WTC11 (cell line): ENCODE measurements around the gene GTF2H1. TPM values are rescaled to one million over a fixed set of nuclear protein-coding genes. Genes with fewer than 3 reads are reported as not detected.

Experiments
- ATAC-seq: fragments of 200-7000 bp; cut with Tn5 transposase; 2 replicates; pipeline ENCODE4 v1.10.0; 2021; ENCODE audit warnings: mild to moderate bottlenecking, moderate library complexity
- CTCF ChIA-PET: fragments of 300-600 bp; sonication (Branson Sonifier 250); formaldehyde crosslinking; loops from one replicate; lab custom pipeline; 2021; ENCODE audit warnings: antibody characterized with exemption; lab: Charles Lee
- POLR2A ChIA-PET: fragments of 350-600 bp; sonication (Branson Sonifier 250); formaldehyde crosslinking; loops from one replicate; lab custom pipeline; 2021; ENCODE audit warnings: antibody characterized with exemption; lab: Charles Lee
- DNase-seq: peaks from one replicate; pipeline ENCODE4 v3.0.0; 2021; ENCODE audit warnings: low spot score
- H3K27ac Mint-ChIP-seq: 2 replicates; pipeline ENCODE4 v1.8.0; 2021; ENCODE audit warnings: mixed read lengths
- H3K27me3 Mint-ChIP-seq: 2 replicates; pipeline ENCODE4 v1.8.0; 2021; ENCODE audit warnings: low read depth, mild to moderate bottlenecking, moderate library complexity, mixed read lengths
- H3K36me3 Mint-ChIP-seq: 2 replicates; pipeline ENCODE4 v1.8.0; 2021; ENCODE audit warnings: mixed read lengths
- H3K4me1 Mint-ChIP-seq: 2 replicates; pipeline ENCODE4 v1.8.0; 2022; ENCODE audit warnings: mixed read lengths
- H3K4me3 Mint-ChIP-seq: 2 replicates; pipeline ENCODE4 v1.8.0; 2021; ENCODE audit warnings: mild to moderate bottlenecking, moderate library complexity, mixed read lengths
- H3K9me3 Mint-ChIP-seq: 2 replicates; pipeline ENCODE4 v1.8.0; 2021; ENCODE audit warnings: mixed read lengths
- ATF6 ChIP-seq: sonication (generic); formaldehyde crosslinking; IDR thresholded peaks from 2 replicates; pipeline ENCODE4 v1.8.1; 2023; ENCODE audit warnings: mild to moderate bottlenecking, missing genetic modification reagents
- CBFB ChIP-seq: sonication (generic); formaldehyde crosslinking; IDR thresholded peaks from 2 replicates; pipeline ENCODE4 v1.8.1; 2022; ENCODE audit warnings: mild to moderate bottlenecking, low read depth, missing genetic modification reagents
- E2F5 ChIP-seq: sonication (generic); formaldehyde crosslinking; IDR thresholded peaks from 2 replicates; pipeline ENCODE4 v1.8.1; 2022; ENCODE audit warnings: mild to moderate bottlenecking, moderate library complexity, missing genetic modification reagents
- FOXP4 ChIP-seq: sonication (generic); formaldehyde crosslinking; IDR thresholded peaks from 2 replicates; pipeline ENCODE4 v1.8.0; 2022; ENCODE audit warnings: mild to moderate bottlenecking, missing genetic modification reagents
- HMGXB4 ChIP-seq: sonication (generic); formaldehyde crosslinking; IDR thresholded peaks from 2 replicates; pipeline ENCODE4 v1.8.1; 2023; ENCODE audit warnings: mild to moderate bottlenecking, moderate library complexity, missing genetic modification reagents
- JAZF1 ChIP-seq: fragments of 250-450 bp; sonication (Bioruptor Pico); IDR thresholded peaks from 2 replicates; pipeline ENCODE4 v1.9.0; 2021; ENCODE audit warnings: moderate library complexity, mild to moderate bottlenecking, inconsistent platforms
- JUN ChIP-seq: sonication (generic); formaldehyde crosslinking; IDR thresholded peaks from 2 replicates; pipeline ENCODE4 v1.8.0; 2023; ENCODE audit warnings: mild to moderate bottlenecking, missing genetic modification reagents
- MXD4 ChIP-seq: fragments of 250-450 bp; sonication (Bioruptor Pico); IDR thresholded peaks from 2 replicates; pipeline ENCODE4 v1.8.0; 2021; ENCODE audit warnings: mild to moderate bottlenecking, moderate library complexity, borderline replicate concordance
- NFATC4 ChIP-seq: fragments of 250-450 bp; sonication (Bioruptor Pico); IDR thresholded peaks from 2 replicates; pipeline ENCODE4 v1.9.0; 2021; ENCODE audit warnings: mild to moderate bottlenecking
- NFE2L1 ChIP-seq: sonication (generic); formaldehyde crosslinking; IDR thresholded peaks from 2 replicates; pipeline ENCODE4 v1.8.1; 2023; ENCODE audit warnings: missing genetic modification reagents
- ZNF121 ChIP-seq: sonication (generic); formaldehyde crosslinking; IDR thresholded peaks from 2 replicates; pipeline ENCODE4 v1.8.0; 2023; ENCODE audit warnings: missing genetic modification reagents
- ZNF396 ChIP-seq: fragments of 250-450 bp; sonication (Bioruptor Pico); IDR thresholded peaks from 2 replicates; pipeline ENCODE4 v1.8.0; 2021; ENCODE audit warnings: mild to moderate bottlenecking, moderate library complexity, borderline replicate concordance
- ZNF423 ChIP-seq: fragments of 250-450 bp; sonication (Bioruptor Pico); IDR thresholded peaks from 2 replicates; pipeline ENCODE4 v2.1.2; 2022; ENCODE audit warnings: mild to moderate bottlenecking, moderate library complexity
- total RNA-seq: library from RNA; stranded (reverse); gene quantifications from 3 replicates; pipeline ENCODE4 v1.2.3, GENCODE V29; 2021
- TF ChIP-seq, protein P1 (sequence below): sonication (generic); formaldehyde crosslinking; IDR thresholded peaks from 2 replicates; pipeline ENCODE4 v1.8.0; 2023; ENCODE audit warnings: missing genetic modification reagents, mild to moderate bottlenecking, borderline replicate concordance
- TF ChIP-seq, protein P2 (sequence below): sonication (generic); formaldehyde crosslinking; IDR thresholded peaks from 2 replicates; pipeline ENCODE4 v1.8.0; 2022; ENCODE audit warnings: missing genetic modification reagents

Gene GTF2H1
- total RNA-seq, 1 experiment from 2014 or later = 24.1 TPM

GRCh38 chr11:18315893-18316292 lies 6.5 kb upstream of the GTF2H1 start:
- Mint-ChIP-seq H3K27ac (no peak overlapping the region), H3K36me3 (peaks cover 12% of the 10 kb centered on the region), H3K4me1 (peaks cover 14% of the 10 kb centered on the region), H3K4me3 (no peak overlapping the region), H3K9me3 (no peaks in the 10 kb centered on the region), H3K27me3 (no peaks in the 10 kb centered on the region)
- ChIA-PET CTCF (interaction anchor here (1.0 to 1.6 kb wide), 2 partner anchors 72 to 112 kb away, joined by 3 to 10 read pairs; no protein-coding TSS in a partner anchor), POLR2A (interaction anchor here (0.6 kb wide), 1 partner anchor 378 kb away, joined by 4 read pairs; no protein-coding TSS in a partner anchor)
- DNase-seq (no peak), ATAC-seq (no peak)
- TF ChIP-seq ZNF423 (no peak), ZNF121 (CRISPR knock-in tag) (peak; percentile 84; the same call in 1 of the 2 replicates)
- TF ChIP-seq, all 79 proteins: peak for 1

DNA sequence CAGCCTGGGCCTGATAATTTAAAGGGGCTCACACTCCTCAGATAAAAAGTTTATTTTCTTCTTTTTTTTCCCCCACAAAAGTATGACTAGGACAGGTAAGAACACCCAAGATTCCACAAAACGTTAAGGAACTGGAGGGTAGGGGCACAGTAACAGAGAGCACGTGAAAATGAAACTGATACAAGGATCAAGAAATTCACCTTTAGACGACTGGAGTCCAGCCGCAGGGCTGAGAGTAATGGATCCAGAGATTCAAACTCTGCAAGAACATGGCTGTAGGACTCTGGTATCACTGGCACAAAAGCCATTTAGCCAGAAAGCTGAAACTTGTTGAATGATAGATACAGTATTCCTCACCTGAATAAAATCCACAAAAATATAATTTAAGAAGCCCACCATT lies 4.8 kb upstream of the GTF2H1 start:
- POLR2A ChIA-PET = no interaction called here
- CTCF ChIA-PET = no interaction called here
- H3K9me3 Mint-ChIP-seq = no peaks in the 10 kb centered on the region
- no peak for TF ChIP-seq HMGXB4
- TF ChIP-seq ZNF396 = no peak
- TF ChIP-seq NFATC4 (CRISPR knock-in tag) = no peak
- TF ChIP-seq, protein P1, sequence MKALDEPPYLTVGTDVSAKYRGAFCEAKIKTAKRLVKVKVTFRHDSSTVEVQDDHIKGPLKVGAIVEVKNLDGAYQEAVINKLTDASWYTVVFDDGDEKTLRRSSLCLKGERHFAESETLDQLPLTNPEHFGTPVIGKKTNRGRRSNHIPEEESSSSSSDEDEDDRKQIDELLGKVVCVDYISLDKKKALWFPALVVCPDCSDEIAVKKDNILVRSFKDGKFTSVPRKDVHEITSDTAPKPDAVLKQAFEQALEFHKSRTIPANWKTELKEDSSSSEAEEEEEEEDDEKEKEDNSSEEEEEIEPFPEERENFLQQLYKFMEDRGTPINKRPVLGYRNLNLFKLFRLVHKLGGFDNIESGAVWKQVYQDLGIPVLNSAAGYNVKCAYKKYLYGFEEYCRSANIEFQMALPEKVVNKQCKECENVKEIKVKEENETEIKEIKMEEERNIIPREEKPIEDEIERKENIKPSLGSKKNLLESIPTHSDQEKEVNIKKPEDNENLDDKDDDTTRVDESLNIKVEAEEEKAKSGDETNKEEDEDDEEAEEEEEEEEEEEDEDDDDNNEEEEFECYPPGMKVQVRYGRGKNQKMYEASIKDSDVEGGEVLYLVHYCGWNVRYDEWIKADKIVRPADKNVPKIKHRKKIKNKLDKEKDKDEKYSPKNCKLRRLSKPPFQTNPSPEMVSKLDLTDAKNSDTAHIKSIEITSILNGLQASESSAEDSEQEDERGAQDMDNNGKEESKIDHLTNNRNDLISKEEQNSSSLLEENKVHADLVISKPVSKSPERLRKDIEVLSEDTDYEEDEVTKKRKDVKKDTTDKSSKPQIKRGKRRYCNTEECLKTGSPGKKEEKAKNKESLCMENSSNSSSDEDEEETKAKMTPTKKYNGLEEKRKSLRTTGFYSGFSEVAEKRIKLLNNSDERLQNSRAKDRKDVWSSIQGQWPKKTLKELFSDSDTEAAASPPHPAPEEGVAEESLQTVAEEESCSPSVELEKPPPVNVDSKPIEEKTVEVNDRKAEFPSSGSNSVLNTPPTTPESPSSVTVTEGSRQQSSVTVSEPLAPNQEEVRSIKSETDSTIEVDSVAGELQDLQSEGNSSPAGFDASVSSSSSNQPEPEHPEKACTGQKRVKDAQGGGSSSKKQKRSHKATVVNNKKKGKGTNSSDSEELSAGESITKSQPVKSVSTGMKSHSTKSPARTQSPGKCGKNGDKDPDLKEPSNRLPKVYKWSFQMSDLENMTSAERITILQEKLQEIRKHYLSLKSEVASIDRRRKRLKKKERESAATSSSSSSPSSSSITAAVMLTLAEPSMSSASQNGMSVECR = no peak
- no peak for TF ChIP-seq E2F5
- TF ChIP-seq JUN = no peak
- TF ChIP-seq CBFB (CRISPR knock-in tag) = no peak
- TF ChIP-seq, protein P2, sequence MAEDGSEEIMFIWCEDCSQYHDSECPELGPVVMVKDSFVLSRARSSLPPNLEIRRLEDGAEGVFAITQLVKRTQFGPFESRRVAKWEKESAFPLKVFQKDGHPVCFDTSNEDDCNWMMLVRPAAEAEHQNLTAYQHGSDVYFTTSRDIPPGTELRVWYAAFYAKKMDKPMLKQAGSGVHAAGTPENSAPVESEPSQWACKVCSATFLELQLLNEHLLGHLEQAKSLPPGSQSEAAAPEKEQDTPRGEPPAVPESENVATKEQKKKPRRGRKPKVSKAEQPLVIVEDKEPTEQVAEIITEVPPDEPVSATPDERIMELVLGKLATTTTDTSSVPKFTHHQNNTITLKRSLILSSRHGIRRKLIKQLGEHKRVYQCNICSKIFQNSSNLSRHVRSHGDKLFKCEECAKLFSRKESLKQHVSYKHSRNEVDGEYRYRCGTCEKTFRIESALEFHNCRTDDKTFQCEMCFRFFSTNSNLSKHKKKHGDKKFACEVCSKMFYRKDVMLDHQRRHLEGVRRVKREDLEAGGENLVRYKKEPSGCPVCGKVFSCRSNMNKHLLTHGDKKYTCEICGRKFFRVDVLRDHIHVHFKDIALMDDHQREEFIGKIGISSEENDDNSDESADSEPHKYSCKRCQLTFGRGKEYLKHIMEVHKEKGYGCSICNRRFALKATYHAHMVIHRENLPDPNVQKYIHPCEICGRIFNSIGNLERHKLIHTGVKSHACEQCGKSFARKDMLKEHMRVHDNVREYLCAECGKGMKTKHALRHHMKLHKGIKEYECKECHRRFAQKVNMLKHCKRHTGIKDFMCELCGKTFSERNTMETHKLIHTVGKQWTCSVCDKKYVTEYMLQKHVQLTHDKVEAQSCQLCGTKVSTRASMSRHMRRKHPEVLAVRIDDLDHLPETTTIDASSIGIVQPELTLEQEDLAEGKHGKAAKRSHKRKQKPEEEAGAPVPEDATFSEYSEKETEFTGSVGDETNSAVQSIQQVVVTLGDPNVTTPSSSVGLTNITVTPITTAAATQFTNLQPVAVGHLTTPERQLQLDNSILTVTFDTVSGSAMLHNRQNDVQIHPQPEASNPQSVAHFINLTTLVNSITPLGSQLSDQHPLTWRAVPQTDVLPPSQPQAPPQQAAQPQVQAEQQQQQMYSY (CRISPR knock-in tag) = no peak
- no peak for TF ChIP-seq JAZF1
- TF ChIP-seq MXD4 (CRISPR knock-in tag) = no peak
- TF ChIP-seq ATF6 = no peak
- no peak for TF ChIP-seq NFE2L1 (CRISPR knock-in tag)
- TF ChIP-seq FOXP4 (CRISPR knock-in tag) = no peak

More for the DNA sequence above, 4.8 kb upstream of the GTF2H1 start:
- DNase-seq = no peak
- no peak for ATAC-seq
- Mint-ChIP-seq H3K27me3 (no peaks in the 10 kb centered on the region), H3K27ac (no peak overlapping the region; the same call in 1 of the 2 replicates), H3K4me1 (peaks cover 18% of the 10 kb centered on the region), H3K36me3 (peaks cover 6% of the 10 kb centered on the region), H3K4me3 (no peak overlapping the region)
